ENCODE data around the gene NFAT5.

- TF ChIP-seq CTCF (IDR thresholded peaks at IDR 0.05; ENCODE audit: borderline replicate concordance, extremely low read depth, low read length, poor library complexity, severe bottlenecking) (no peak), EZH2 (IDR thresholded peaks at IDR 0.05; ENCODE audit: borderline replicate concordance, low read depth, low read length, severe bottlenecking) (no peak)
Observed at GRCh38 chr16:69579783-69580481, 14.2 kb downstream of the NFAT5 start.

Data from DND-41 (cell line).